ENCODE measurements around the gene OTOP2. TPM values are rescaled to one million over a fixed set of nuclear protein-coding genes. Genes with fewer than 3 reads are reported as not detected.

The OTOP2 gene
- total and polyA plus RNA-seq, 9 of the 15 experiments (the other 6 are each of a cell fraction or from before 2014, with no cell fraction given): 0.04 to 0.36 (median 0.14) TPM; not detected in 1

- TF ChIP-seq MGA (IDR thresholded peaks at IDR 0.05) (peak; percentile 99), KLF6 (CRISPR knock-in tag; IDR thresholded peaks at IDR 0.05; ENCODE audit: borderline replicate concordance) (no peak), ZNF449 (CRISPR knock-in tag; IDR thresholded peaks at IDR 0.05) (no peak), RBBP5 (IDR thresholded peaks at IDR 0.05; ENCODE audit: borderline replicate concordance, insufficient read depth, low read length, poor library complexity, severe bottlenecking) (no peak), TCF7L2 (IDR thresholded peaks at IDR 0.05; ENCODE audit: low read depth, low read length) (no peak), KDM1A (IDR thresholded peaks at IDR 0.05) (peak in 1 of 2 experiments; percentile 51; a peak in 1 of 4 replicates), PRMT5 (CRISPR knock-in tag; IDR thresholded peaks at IDR 0.05) (no peak), GATAD2A (IDR thresholded peaks at IDR 0.05) (peak; percentile 92), RBM22 (IDR thresholded peaks at IDR 0.05; ENCODE audit: low read depth, low read length, poor library complexity, severe bottlenecking) (no peak), ETV1 (tag; conservative IDR thresholded peaks at IDR 0.05; ENCODE audit: low read depth) (no peak)
These were observed 36.7 kb downstream of the OTOP2 start (continued) for GRCh38 chr17:74960570-74961342.
